ENCODE data around the gene OR6C65.
"Not testable (repeated sequence)": the region's sequence is repeated elsewhere in the genome, so short reads cannot be mapped to it uniquely, and the experiment has no call there.

DNA sequence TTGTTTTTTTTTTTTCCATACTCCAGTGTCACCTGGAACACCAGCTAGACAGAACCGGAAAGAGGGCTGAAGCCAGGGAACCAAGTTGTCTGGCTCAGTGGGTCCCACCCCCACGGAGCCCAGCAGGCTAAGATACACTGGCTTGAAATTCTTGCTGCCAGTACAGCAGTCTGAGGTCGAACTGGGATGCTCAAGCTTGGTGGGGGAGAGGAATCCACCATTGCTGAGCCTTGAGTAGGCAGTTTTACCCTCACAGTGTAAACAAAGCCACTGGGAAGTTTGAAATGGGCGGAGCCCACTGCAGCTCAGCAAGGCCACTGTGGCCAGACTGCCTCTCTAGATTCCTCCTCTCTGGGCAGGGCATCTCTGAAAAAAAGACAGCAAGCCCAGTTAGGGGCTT lies 45.0 kb upstream of the OR6C65 start:
- not testable (repeated sequence) for TF ChIP-seq POLR2A (IDR thresholded peaks at IDR 0.05; ENCODE audit: low read depth, low read length); TAF1 (IDR thresholded peaks at IDR 0.05; ENCODE audit: borderline replicate concordance, low read depth, low read length)

All from GM12892 (cell line).